NB4 (cell line): Measurements from ENCODE around the gene SLC1A5.

ENCODE experiments used
- POLR2A ChIP-seq: IDR thresholded peaks from 2 replicates; pipeline ENCODE4 v1.6.1; 2011; ENCODE audit warnings: mild to moderate bottlenecking; ENCODE audit not compliant: insufficient read length; ENCODE audit errors: extremely low read depth
- TF ChIP-seq, protein P1 (sequence below): IDR thresholded peaks from one replicate; pipeline ENCODE4 v1.5.1; 2012; ENCODE audit warnings: low read depth, low read length

DNA sequence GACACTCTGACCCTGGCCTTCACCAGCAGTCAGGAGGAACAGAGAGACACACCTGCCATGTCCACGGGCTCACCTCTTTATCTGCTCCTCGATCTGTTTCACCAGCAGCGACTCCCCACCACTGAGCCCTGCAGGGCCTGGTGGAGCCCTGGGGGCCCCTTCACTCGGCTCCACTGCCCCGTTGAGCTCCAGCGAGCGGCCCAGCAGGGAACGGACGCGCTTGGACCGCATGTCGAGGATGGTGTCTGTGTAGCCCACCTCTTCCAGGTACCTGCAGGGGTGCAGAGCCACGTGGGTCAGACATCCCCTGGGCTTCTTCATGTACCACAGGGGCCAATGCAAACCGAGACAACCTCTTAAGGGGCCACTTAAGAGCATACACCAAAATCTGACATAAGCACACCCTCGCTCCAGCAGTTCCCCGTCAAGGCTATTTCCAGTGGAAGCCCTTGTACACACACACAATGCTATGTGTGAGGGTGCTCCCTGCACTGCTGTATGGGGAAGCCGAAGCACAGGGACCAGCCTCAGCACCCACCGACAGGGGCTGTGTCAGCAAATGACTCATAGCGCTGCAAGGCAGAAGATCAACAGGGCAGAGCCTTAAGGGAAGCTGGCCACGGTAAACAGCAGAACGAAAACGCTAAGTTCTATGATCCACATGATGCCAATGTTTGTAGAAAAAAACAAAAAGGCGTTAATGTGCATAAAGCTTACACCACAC is 55.3 kb downstream of the SLC1A5 start:
- TF ChIP-seq, protein P1, sequence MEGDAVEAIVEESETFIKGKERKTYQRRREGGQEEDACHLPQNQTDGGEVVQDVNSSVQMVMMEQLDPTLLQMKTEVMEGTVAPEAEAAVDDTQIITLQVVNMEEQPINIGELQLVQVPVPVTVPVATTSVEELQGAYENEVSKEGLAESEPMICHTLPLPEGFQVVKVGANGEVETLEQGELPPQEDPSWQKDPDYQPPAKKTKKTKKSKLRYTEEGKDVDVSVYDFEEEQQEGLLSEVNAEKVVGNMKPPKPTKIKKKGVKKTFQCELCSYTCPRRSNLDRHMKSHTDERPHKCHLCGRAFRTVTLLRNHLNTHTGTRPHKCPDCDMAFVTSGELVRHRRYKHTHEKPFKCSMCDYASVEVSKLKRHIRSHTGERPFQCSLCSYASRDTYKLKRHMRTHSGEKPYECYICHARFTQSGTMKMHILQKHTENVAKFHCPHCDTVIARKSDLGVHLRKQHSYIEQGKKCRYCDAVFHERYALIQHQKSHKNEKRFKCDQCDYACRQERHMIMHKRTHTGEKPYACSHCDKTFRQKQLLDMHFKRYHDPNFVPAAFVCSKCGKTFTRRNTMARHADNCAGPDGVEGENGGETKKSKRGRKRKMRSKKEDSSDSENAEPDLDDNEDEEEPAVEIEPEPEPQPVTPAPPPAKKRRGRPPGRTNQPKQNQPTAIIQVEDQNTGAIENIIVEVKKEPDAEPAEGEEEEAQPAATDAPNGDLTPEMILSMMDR, result peak; percentile 45
- no peak for TF ChIP-seq POLR2A
